Gastroesophageal sphincter (tissue), 4 donors: ENCODE measurements around the gene MAP4K4. TPM values are rescaled to one million over a fixed set of nuclear protein-coding genes. Genes with fewer than 3 reads are reported as not detected.

ENCODE experiments used
- ATAC-seq: fragments of 150-250 bp; one replicate; pipeline ENCODE4 v1.9.1; 2016; ENCODE audit warnings: mild to moderate bottlenecking, moderate library complexity
- H3K27ac ChIP-seq, 4 donors: fragments of 200-600 bp; sonication (generic) in 3 of 4; 1 replicate in 3 of 4; 2 replicates in 1 of 4; pipeline ENCODE4 v1.5.1; 2016 to 2019
- H3K27me3 ChIP-seq: fragments of 200-600 bp; sonication (generic); one replicate; pipeline ENCODE4 v1.5.1; 2019
- H3K36me3 ChIP-seq, 2 donors: fragments of 200-600 bp; sonication (generic); one replicate each; pipeline ENCODE4 v1.5.1; 2019; ENCODE audit warnings: control low read depth in 1 of 2
- H3K4me1 ChIP-seq, 3 donors: fragments of 200-600 bp; sonication (generic); 1 replicate in 2 of 3; 2 replicates in 1 of 3; pipeline ENCODE4 v1.5.1; 2016 to 2019; ENCODE audit warnings: control low read depth in 2 of 3
- H3K4me3 ChIP-seq, 2 donors: fragments of 200-600 bp; sonication (generic); one replicate each; pipeline ENCODE4 v1.5.1; 2019; ENCODE audit warnings: mild to moderate bottlenecking in 1 of 2, moderate library complexity in 1 of 2
- H3K9me3 ChIP-seq, 3 donors: fragments of 200-600 bp; sonication (generic); one replicate each; pipeline ENCODE4 v1.5.1; 2017 to 2019; ENCODE audit warnings: control low read depth in 2 of 3
- CTCF ChIP-seq, 4 experiments: fragments of 200-600 bp in 2 of 4; fragments of 450-650 bp in 2 of 4; sonication (generic) in 1 of 4; IDR thresholded peaks; one replicate each; pipeline ENCODE4 v1.5.1; 2017 to 2019; ENCODE audit warnings: antibody characterized with exemption in 4 of 4, mild to moderate bottlenecking in 2 of 4, moderate library complexity in 2 of 4
- EP300 ChIP-seq: sonication (generic); formaldehyde crosslinking; IDR thresholded peaks from one replicate; pipeline ENCODE4 v1.6.1; 2017; ENCODE audit warnings: antibody characterized with exemption, mild to moderate bottlenecking
- POLR2A ChIP-seq, 2 donors: fragments of 450-650 bp; IDR thresholded peaks; one replicate each; pipeline ENCODE4 v1.6.1; 2017; ENCODE audit warnings: antibody characterized with exemption in 2 of 2, mild to moderate bottlenecking in 2 of 2, moderate library complexity in 1 of 2
- POLR2AphosphoS5 ChIP-seq: sonication (generic); formaldehyde crosslinking; IDR thresholded peaks from one replicate; pipeline ENCODE4 v1.6.1; 2017; ENCODE audit warnings: antibody characterized with exemption
- WGBS, 2 donors: methylation state at CpG; one replicate each; pipeline ENCODE4 v1.1.5; 2018; ENCODE audit warnings: low coverage in 1 of 2; 5-methylcytosine and 5-hydroxymethylcytosine counted together
- total RNA-seq, 4 donors: library from RNA; depleted of rRNA; stranded (reverse); fragments of >200 nt; gene quantifications; one replicate each; pipeline ENCODE4 v1.1.0, GENCODE V29; 2016

The MAP4K4 gene
- total RNA-seq, 4 donors from 2014 or later = 35.8 to 59.5 (median 48.9) TPM

- TF ChIP-seq POLR2AphosphoS5 = no peak
- no peak for TF ChIP-seq CTCF (IDR thresholded peaks at IDR 0.05)
- TF ChIP-seq EP300 = no peak
- TF ChIP-seq POLR2A (IDR thresholded peaks at IDR 0.05) = no peak
- no peak for ATAC-seq
- Histone ChIP-seq H3K27ac (no peak overlapping the region), H3K9me3 (peaks cover 0 to 8% (median 0%) of the 10 kb centered on the region in 3 donors), H3K36me3 (no peaks in the 10 kb centered on the region), H3K4me3 (no peak overlapping the region), H3K4me1 (no peaks in the 10 kb centered on the region), H3K27me3 (peaks cover 7% of the 10 kb centered on the region)
- 80 to 87% methylated on average over 2 to 3 of the region's 3 CpGs for WGBS, 2 donors
Measured at GRCh38 chr2:101942851-101943250, 245.3 kb downstream of the MAP4K4 start.

Other genes with a start within 250 kb of the MAP4K4 start
- gene RFX8, start 222.6 kb upstream of the MAP4K4 start, total RNA-seq = under 1 TPM in 1 of 4 donors, not detected in 3; 0.54 TPM